Measurements from ENCODE around the gene CDH1.
"Not testable (repeated sequence)": the region's sequence is repeated elsewhere in the genome, so short reads cannot be mapped to it uniquely, and the experiment has no call there.

The CDH1 gene

DNA sequence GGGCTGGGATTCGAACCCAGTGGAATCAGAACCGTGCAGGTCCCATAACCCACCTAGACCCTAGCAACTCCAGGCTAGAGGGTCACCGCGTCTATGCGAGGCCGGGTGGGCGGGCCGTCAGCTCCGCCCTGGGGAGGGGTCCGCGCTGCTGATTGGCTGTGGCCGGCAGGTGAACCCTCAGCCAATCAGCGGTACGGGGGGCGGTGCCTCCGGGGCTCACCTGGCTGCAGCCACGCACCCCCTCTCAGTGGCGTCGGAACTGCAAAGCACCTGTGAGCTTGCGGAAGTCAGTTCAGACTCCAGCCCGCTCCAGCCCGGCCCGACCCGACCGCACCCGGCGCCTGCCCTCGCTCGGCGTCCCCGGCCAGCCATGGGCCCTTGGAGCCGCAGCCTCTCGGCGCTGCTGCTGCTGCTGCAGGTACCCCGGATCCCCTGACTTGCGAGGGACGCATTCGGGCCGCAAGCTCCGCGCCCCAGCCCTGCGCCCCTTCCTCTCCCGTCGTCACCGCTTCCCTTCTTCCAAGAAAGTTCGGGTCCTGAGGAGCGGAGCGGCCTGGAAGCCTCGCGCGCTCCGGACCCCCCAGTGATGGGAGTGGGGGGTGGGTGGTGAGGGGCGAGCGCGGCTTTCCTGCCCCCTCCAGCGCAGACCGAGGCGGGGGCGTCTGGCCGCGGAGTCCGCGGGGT is at the start of gene CDH1:
Gene CDH1, plus strand, starts transcription at position 247 of the 684 bp plus-strand sequence. Its CDS starts 124 bp downstream, at position 371.
- DNase-seq: peak; percentile 78

DNA sequence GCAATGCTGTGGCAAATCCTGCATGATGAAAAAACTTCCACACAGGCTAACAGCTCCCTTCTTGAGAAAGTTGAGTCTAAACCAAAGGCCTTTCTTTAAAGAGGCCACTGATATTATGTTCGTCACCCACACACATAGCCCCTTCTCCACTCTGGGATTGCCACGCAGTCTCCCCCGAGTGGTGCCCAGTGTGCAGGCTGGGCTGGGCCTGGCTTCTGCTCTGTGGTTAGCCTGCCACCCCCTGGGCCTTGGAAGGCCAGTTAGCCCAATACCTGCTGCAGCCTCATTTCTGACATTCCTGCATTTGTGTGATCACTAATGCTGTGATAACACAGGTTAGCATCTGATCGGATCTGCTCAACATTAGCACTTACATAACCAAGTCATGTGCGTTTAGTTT is 47.2 kb upstream of the CDH1 start:
- no peak for DNase-seq

DNA sequence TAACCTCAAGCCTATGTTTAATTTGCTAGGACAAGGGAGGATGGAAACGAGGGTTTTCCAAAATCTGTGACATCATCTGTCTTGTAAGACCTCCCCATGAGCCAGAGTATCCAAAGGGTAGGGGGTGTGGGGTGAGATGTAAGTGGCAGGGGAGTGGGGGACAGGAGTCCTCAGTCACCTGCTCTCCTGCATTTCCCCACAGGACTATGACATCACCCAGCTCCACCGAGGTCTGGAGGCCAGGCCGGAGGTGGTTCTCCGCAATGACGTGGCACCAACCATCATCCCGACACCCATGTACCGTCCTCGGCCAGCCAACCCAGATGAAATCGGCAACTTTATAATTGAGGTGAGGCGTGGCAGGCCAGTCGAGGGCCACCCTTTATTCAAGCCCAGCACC is 41.5 kb upstream of the CDH1 start:
- DNase-seq: no peak

DNA sequence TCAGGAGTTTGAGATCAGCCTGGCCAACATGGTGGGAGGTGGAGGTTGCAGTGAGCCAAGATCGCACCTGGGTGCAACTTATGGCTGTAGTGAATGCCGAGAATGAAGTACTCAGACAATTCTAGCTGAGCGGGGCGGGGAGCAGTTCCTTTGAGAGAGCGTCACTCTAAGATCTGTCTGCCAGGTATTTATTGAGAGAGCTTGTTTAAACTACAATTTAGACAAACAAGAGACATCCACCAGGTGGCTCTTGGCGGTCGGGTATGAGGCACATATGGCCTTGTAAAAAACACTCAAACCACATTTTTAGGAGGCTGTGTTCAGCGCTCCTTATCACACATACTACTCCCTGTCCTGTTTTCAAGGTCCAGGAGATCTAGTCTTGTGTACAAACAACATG is 40.6 kb upstream of the CDH1 start:
- peak; percentile 38 for DNase-seq

DNA sequence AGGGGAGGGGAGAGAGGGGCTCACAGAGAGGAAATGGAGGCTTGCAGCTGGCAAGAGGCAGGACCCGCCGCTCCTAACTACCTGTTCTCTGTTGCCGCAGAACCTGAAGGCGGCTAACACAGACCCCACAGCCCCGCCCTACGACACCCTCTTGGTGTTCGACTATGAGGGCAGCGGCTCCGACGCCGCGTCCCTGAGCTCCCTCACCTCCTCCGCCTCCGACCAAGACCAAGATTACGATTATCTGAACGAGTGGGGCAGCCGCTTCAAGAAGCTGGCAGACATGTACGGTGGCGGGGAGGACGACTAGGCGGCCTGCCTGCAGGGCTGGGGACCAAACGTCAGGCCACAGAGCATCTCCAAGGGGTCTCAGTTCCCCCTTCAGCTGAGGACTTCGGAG is 39.0 kb upstream of the CDH1 start:
- DNase-seq: no peak

DNA sequence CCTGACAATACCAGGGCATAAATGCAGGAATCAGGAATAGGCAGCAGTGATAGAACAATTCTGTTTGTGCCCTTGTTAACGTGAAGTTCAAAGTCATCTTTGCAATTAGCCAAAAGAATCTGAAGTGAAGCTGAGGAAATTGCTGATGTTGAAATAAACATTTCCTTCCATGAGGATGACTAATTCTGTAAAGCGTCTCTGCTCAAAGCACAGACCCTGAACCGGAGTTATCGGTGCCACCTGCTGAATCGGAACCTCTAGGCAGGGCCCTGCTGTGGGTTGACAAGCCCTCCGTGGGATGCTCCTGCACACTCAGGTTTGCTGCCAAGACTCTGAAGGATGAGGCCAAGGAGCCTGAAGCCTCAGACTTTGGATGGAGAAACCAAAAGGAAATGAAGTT is 37.0 kb upstream of the CDH1 start:
- no peak for DNase-seq

DNA sequence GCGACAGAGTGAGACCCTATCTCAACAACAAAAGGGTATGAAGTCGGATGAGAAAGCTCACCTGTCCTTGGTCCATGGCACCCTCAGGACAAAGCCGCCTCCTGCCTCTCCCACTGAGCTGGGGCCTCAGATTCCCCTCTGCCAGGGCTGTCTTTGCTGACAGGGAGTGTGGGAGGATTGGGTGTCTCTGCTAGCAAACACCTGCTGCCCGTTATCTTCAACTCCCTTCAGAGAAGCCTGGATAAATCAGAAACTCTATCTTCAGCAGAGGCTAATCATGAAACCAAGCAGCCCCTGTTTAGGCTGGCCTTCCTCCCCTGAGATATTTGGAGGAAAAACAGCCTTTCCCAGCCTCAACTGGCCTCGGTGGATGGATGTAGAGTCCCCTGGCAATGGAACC is 36.3 kb upstream of the CDH1 start:
- no peak for DNase-seq

DNA sequence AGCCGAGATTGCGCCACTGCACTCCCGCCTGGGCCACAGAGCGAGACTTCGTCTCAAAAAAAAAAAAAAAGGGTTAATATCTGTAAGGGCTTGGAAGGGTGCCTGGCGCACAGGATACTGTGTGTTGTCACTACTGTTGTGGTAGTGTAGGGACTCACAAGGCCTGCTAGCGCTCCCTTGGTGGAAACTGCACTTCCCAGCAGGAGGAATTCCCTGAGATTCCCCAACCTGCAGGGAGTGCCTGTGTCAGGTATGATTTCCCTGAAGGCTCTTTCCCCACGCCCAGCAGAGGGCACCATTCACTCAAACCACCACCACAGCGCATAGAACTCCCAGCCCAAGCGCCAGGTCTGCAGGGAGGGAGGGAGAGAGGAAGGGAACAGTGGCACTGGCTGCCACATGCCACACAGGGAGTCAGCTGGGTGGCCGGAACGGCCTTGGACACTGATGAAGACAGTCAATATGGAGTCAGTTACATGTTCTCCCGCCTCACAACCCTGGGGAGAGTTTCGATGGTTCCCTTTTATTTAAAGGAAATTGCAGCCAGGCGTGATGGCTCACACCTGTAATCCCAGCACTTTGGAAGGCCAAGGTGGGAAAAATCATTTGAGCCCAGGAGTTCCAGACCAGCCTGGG is 32.7 kb upstream of the CDH1 start:
- peak; percentile 81 for DNase-seq

DNA sequence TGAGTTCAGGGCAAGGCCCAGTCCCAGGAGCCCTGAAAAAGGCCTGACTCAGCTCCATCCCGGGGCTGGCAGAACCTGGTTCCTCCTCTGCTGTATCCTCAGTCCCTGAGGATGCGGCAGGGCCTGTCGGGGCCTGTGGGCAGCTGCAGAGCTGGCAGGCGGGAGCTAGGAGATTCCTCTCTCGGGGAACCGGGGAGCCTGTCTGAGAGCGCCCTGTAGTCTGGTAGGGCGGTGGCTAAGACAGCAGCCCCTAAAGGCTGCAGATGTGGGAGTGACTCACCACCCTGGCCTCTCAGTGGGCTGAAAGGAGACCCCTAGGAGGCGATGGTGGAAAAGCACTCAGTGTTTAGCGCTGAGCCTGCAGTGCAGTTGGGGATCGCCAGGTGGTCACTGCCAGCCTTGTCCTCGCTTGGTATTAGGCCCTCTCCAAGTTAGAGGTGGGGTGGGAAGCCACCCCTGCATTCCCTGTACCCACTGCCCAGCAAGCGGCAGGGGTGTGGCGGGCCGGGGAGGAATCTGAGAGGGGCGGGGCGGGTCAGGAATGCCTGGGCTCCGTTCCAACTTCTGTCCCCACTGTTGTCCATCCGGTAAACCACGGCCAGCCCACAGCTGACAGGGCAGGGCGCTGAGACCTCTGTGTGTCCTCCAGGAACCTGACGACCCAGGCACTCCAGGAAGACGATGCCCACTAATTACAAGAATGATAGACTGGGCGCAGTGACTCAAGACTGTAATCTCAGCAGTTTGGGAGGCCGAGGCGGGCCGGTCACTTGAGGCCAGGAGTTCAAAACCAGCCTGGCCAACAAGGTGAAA is 29.5 kb upstream of the CDH1 start:
- no peak for DNase-seq

DNA sequence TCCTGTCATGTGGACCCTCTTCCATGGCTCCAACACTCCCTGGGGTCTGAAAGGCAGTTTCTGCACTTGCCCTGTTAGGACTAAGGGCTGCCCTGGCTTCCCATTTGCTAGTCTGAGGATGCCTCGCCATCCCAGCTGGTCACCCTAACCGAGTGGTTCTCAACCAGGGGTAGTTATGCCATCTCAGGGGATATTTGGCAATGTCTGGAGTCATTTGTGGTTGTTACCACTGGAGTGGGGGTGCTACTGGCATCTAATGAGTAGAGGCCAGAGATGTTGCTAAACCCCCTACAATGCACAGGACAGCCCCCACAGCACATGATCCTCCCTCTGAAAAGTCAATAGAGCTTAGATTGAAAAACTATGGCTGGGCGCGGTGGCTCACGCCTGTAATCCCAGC is 26.9 kb upstream of the CDH1 start:
- no peak for DNase-seq

DNA sequence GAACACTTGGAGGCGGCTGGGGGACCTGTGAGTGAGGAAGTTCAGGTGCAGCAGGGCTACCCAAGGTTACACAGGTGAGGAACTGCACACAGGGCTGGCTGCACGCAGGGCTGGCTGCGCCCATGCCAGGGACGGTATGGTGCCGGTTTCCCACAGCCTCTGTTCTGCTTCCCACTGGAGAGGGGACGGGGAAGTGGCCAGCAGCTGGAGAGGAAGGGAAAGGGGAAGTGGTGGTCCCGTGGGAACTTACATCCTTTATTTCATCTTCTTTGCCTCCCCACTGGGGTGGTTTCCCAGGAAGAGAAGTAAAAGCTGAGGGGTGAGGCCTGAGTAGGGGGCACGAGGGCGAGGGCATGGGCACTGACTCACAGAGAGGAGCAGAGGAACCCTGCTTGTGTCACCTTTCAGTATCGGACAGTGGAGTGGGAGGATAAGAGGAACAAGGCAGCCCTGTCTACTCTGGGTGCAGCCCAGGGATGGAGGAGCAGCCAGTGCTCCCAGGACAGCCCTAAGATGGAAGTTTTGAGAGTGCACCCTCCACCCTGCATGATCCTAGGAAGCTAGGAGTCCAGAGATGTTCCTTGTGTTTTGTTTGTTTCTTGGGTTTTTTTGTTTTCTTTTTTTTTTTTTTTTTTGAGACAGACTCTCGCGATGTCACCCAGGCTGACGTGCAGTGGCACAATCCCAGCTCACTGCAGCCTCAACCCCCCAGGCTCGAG is 25.5 kb upstream of the CDH1 start:
- no peak for DNase-seq

DNA sequence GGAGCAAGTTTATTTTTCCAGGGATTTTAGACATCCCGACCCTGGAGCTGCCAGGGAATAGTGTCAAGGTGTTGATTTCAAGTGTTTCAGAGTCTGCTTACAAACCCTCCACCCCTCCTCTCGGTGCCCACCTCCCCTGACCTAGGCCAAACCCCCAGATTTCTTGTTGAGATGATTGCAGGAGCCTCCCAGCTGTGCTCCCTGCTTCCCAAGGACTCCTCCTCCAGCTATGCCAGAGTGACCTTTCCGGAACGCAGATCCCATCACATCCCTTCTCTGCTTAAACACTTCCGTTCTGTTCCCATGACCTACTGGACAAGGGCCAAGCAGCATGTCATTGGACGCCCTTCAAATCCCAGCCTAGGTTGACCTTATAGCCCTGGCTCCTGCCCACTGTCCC is 23.7 kb upstream of the CDH1 start:
- no peak for DNase-seq

DNA sequence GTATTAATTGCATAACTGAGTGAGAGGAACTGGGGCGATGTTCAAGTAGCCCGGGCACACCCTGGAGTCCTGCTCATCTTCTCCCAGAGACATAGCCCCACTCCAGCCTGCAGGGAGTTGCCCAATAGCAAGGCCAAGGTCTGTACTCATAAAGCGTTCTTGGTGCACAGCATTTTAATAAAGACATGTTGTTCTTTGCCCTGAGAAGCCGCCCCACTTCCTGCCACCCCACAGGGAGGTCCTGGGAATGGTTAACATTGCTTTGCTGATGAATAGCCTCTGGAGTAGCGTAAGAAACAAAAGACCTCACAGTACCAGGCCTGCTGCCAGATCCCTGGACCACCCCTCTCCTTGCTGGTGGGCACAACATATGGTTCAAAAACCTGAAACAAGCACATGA is 21.6 kb upstream of the CDH1 start:
- no peak for DNase-seq

DNA sequence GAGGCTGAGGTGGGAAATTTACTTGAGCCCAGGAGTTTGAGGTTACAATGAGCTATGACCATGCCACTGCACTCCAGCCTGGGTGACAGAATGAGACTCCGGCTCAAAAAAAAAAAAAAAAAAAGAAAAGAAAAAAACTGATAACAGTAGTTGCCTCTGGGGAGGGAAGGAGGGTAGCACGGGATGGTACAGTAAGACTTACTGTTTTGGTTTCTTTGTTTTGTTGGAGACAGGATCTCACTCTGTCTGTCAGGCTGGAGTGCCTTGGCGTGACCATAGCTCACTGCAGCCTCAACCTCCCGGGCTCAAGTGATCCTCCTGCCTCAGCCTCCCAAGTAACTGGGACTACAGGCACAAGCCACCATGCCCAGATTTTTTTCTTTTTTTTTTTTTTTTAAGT is 20.6 kb upstream of the CDH1 start:
- not testable (repeated sequence) for DNase-seq

DNA sequence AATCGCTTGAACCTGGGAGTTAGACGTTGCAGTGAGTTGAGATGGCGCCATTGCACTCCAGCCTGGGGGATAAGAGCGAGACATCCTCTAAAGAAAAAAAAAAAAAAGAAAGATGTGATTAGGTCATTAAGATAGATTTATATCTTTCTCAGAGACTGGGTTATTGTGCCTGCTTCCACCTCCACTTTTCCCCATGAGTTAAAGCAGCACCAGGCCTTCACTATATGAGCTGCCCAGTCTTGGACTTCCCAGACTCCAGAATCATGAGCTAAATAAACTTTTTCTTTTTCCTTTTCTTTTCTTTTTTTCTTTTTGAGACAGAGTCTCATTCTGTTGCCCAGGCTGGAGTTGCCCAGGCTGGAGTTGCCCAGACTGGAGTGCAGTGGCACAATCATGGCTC is 19.4 kb upstream of the CDH1 start:
- DNase-seq: no peak

DNA sequence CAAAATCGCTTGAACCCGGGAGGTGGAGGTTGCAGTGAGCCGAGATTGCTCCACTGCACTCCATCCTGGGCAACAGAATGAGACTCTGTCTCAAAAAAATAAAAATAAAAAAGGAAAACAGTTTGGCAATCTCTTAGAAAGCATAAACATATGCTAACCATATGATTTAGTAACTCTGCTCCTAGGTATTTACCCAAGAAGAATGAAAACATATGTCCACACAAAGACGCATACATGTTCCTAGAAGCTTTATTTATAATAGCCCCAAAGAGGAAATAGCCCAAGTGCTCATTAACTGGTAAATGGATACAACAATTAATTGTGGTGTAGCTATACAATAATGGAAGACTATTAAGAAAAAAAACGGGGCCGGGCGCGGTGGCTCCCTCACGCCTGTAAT is 18.5 kb upstream of the CDH1 start:
- DNase-seq: no peak

DNA sequence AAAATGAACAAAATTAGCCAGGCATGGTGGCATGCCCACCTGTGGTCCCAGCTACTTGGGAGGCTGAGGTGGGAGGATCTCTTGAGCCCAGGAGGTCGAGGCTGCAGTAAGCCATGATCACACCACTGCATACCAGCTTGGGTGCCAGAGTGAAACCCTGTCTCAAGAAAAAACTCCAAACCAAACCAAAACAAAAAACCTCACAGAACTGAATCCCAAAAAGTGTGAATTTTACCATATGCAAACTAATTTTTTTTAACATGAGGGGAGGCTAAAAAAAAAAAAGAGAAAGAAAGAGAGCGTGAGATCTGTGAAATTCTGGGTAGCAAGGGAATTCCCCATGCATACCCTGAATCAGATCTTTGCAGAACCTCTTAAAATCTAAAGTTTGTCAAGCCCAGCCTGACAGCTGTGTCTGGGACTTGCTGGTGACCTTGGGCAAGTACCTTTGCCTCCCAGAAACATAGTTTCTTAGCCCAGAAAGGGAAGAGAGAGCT is 17.1 kb upstream of the CDH1 start:
- no peak for DNase-seq

DNA sequence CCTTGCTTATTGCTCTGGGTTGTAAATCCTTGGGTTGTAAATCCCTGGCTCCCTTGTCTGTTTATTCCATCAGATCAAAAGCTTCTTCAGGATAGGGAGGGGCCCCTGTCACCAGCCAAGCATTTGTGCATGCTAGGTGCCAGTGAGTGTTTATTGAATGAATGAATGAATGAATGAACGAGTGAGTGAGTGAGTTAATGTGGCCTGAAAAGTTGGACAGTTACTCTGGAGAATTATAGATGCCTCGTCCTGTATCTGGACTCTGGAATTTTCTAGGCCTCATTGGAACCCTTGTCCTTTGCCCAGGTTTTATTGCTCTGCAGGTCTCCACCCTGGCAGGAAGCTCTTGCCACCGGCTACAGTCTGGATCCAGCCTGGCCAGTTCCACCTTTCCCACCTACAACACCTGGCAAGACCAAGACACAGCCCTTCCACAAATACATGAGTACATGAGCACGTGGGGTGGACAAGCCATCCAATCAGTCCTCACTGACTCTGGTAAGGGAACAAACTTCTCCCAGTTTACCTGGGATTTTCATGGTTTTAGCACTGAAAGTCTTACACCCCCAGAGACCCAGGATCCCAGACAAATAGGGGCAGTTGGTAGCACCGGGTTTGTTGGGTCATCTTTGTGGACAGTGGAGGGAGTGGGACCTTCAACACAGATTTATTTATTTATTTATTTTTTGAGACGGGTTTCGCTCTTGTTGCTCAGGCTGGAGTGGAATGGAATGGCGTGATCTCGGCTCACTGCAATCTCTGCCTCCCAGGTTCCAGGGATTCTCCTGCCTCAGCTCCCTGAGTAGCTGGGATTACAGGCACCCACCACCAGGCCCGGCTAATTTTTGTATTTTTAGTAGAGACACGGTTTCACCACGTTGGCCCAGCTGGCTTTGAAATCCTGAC is 14.7 kb upstream of the CDH1 start:
- no peak for DNase-seq

DNA sequence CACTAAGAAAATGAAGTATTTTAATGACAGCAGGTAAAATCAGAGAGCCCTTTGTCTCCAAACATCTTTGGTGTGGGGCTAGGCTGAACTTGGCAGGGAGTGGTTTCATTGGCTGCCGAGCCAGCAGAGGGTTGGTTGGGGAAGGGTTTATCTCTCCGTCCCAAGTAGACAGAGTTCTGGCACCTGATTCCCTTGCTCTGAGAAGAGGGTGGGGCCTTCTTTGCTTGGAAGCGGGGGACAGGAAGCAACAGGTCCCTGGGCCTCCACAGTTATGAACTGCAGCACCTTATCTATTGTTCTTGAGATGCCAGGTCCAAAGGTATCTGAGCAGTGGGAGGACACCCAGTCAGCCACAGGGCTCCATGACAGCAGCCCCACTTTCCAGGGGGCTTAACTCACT is 12.3 kb upstream of the CDH1 start:
- no peak for DNase-seq

DNA sequence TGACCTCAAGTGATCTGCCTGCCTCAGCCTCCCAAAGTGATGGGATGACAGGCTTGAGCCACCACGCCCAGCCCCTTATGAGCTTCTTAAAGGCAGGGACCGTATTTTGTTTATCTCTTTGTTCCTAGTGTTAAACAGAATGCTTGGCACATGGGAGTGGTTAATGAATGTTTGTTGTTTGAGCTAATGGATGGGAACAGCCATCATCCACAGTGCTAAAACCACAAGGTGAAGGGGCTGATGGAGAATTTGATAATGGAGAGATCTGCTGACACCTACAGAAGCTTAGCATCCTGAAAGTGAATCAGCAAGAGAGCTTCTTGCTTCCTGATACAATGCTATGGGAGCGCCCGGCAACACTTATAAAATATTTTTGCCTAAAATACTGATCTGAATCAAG is 8.6 kb upstream of the CDH1 start:
- DNase-seq: no peak

DNA sequence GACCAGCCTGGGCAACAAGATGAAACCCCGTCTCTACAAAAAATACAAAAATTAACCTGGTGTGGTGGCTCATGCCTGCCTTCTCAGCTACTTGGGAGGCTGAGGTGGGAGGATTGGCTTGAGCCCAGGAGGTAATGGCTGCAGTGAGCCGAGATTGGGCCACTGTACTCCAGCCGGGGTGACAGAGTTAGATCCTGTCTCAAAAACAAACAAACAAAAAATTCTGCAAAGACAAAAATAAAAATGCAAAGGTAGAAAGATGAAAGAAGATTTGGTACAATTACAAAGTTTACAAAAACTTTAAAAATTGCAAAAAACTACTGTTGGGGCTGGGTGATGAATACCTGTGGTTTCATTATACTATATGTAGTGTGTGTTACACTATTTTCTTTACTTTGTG is 5.5 kb upstream of the CDH1 start:
- no peak for DNase-seq

DNA sequence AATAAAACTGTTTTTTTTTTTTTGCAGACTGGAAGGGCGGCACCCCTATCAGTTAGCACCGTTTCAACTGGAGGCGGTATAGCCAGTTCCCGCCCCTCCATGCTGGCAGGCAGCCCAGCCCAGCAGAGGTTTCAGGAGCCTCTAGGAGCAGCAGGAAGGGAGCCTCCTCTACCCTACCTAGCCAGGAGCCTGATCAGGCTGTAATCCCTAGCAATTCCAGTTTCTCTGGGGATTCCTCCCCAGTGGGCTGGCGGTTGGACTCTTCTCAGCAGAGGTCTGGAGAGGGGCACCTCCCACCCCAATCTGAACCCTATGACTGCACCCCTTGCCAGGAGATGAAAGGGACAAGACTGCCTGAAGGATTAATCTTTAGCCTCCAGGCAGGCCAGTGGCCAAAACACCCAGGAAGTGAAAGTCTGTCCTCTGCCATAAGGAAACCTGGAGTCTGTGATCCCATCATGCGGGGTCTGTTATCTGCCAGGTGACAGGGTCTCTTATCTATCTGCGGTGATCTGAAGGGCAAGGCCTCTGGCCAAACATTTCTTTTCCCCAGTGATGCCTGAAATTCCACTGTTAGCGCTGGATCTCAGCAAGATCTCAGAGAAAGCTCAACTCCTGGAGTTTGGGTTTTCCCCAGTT is 4.9 kb upstream of the CDH1 start:
- peak; percentile 69 for DNase-seq
